Muscle layer of colon (tissue), 2 donors: Measurements from ENCODE around the gene ITGA2.
A peak's percentile ranks its signal among the peaks of the same experiment; 100 is the strongest.

ENCODE experiments used
- H3K27ac ChIP-seq: one replicate; pipeline ENCODE4 v1.7.0; 2013; ENCODE audit warnings: low read depth, mild to moderate bottlenecking, low read length, moderate library complexity
- H3K27me3 ChIP-seq, 2 donors: one replicate each; pipeline ENCODE4 v1.7.0; 2013; ENCODE audit warnings: low read length in 2 of 2, mild to moderate bottlenecking in 2 of 2; ENCODE audit not compliant: insufficient read depth in 2 of 2, control insufficient read depth in 1 of 2
- H3K36me3 ChIP-seq: one replicate; pipeline ENCODE4 v1.7.0; 2013; ENCODE audit warnings: mild to moderate bottlenecking, low read length; ENCODE audit not compliant: insufficient read depth
- H3K4me1 ChIP-seq: one replicate; pipeline ENCODE4 v1.7.0; 2013; ENCODE audit warnings: mild to moderate bottlenecking, low read length; ENCODE audit not compliant: insufficient read depth
- H3K4me3 ChIP-seq, 2 donors: one replicate each; pipeline ENCODE4 v1.7.0; 2013; ENCODE audit warnings: low read length in 2 of 2, low read depth in 1 of 2, mild to moderate bottlenecking in 1 of 2, moderate library complexity in 1 of 2
- H3K9ac ChIP-seq: one replicate; pipeline ENCODE4 v1.7.0; 2013; ENCODE audit warnings: low read length
- H3K9me3 ChIP-seq: one replicate; pipeline ENCODE4 v1.7.0; 2013; ENCODE audit warnings: mild to moderate bottlenecking, low read length
- donor health status: abdominal sarcoma.
- donor health status: Adenocarcinoma of cecum.

Gene ITGA2

DNA sequence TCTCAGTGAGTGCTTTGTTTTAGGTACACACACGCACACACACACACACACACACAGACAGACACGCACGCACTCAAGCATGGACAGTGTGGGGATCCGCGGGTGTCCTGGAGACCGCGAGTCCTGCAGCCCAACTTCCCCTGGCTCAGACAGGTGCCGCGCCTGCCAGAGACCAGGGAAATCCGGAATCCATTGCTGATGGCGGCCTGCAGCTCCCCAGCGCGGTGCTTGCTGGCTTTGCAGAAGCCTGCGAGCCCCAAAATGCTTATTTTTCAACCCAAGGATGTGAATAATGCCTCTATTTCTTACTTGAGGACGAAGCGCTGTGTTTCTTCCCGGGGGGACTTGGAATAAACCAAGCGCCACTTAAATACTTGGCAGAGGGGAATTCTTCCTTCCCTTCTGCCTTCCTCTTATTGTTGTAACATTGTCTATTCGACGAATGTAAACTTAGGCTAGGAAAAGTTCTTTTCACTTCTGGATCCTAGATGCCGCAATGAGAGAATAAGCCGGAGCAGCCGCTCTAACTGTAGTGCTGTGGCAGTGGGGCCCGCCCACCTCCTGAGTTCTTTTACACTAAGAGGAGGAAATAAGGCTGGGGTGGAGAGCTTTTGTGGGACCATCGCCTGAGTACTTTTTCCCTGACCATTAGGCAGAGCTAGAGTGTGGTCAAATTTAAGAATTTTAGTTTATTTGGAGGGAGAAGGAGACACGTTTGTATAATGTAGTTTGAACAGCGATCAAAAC lies 802 bp downstream of the ITGA2 start:
- Histone ChIP-seq H3K4me3 (peak overlapping the region; percentile 39 to 72), H3K4me1 (peaks cover 8% of the 10 kb centered on the region), H3K27me3 (peaks cover 4 to 6% of the 10 kb centered on the region in 2 donors), H3K9me3 (no peaks in the 10 kb centered on the region), H3K36me3 (no peaks in the 10 kb centered on the region), H3K27ac (no peak overlapping the region), H3K9ac (no peak overlapping the region)

DNA sequence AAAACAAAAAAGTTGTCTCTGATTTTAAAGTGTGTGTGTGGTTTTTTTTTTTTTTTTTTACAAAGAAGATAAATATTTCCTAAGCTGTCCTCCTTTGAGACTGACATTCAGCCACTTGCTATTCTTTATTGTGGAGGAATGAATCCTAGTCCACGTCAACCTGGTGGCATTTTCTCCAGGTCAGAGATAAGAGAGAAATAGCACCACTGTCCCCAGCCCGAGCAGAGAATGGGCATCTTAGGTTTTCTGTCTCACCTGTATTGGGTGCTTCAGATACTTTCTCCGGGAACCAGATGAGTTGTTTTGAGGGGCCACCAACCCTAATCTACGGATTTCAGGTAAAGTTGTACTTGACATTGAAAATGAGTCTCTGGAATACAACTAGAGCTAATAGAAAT lies 1.4 kb downstream of the ITGA2 start:
- H3K9ac ChIP-seq, result no peak overlapping the region
- H3K4me3 ChIP-seq, result no peak overlapping the region

DNA sequence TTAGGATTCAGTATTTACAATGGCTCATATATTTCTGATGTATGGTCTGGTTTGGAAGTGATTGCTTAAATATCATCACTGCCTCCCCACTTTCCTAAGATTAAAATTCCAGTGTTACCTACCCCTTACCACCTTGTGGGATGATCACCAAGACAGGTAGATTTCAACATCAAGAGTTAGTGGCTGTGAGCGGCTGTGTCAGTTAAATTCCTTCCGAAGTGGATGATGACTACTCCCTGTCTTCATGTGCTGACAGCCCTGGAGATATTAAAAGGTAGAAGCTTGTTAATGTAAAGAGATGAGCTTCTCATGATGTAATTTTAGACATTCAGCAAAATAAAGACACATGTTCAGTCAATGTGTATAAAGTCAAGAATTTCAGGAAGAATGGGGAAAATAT lies 4.2 kb downstream of the ITGA2 start:
- H3K9me3 ChIP-seq, result no peaks in the 10 kb centered on the region
- peaks cover 8% of the 10 kb centered on the region for H3K4me1 ChIP-seq
- no peak overlapping the region for H3K9ac ChIP-seq
- H3K27ac ChIP-seq, result no peak overlapping the region
- peaks cover 4 to 6% of the 10 kb centered on the region in 2 donors for H3K27me3 ChIP-seq
- H3K36me3 ChIP-seq, result no peaks in the 10 kb centered on the region
- no peak overlapping the region for H3K4me3 ChIP-seq

More for the DNA sequence above, 1.4 kb downstream of the ITGA2 start:
- no peaks in the 10 kb centered on the region for H3K36me3 ChIP-seq
- H3K4me1 ChIP-seq, result peaks cover 8% of the 10 kb centered on the region
- H3K27me3 ChIP-seq, result peaks cover 4 to 6% of the 10 kb centered on the region in 2 donors
- H3K9me3 ChIP-seq, result no peaks in the 10 kb centered on the region
- no peak overlapping the region for H3K27ac ChIP-seq

DNA sequence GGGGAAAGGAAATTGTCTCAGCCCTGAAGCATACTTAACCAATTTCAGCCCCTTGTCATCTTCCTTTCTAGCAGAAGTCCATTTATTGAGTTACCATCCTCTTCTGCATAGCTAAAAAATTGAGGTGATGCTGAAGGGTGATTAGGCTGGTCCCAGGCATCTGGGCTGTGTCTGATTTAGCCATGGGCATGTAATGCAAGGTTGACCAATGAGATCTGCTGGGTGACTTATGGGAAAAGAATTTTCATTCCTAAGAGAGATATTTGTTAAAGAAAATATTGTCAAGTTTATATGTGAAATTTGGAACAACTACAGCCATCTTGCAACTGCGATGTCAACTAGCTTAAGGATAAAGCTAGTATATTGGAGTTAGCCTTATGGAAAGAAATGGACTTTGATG lies 5.1 kb downstream of the ITGA2 start:
- Histone ChIP-seq H3K9ac (no peak overlapping the region), H3K27ac (no peak overlapping the region), H3K4me1 (peaks cover 8% of the 10 kb centered on the region), H3K36me3 (no peaks in the 10 kb centered on the region), H3K9me3 (no peaks in the 10 kb centered on the region), H3K4me3 (no peak overlapping the region), H3K27me3 (peaks cover 4 to 6% of the 10 kb centered on the region in 2 donors)

DNA sequence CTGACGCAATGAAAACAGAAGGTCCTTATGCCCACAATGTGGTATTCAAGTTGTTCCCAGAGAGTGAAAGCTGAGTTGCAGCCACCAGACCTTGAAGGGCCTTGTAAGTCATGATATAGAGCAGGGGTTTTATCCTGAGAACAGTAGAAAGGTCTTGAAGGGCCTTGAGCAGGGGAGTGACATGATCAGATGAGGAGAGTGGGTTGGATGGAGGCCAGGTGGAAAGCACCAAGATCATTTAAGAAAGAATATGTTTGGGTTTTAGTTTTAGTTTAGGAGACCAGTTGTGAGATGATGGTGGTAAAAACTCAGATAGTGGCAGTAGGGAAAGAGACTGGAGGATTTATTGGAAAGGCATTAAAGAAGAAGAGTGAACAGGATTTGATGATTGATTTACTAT lies 5.9 kb downstream of the ITGA2 start:
- Histone ChIP-seq H3K27ac (no peak overlapping the region), H3K9ac (no peak overlapping the region), H3K4me3 (no peak overlapping the region), H3K36me3 (no peaks in the 10 kb centered on the region), H3K27me3 (peaks cover under 1 to 4% of the 10 kb centered on the region in 2 donors), H3K4me1 (peaks cover 7% of the 10 kb centered on the region), H3K9me3 (no peaks in the 10 kb centered on the region)

DNA sequence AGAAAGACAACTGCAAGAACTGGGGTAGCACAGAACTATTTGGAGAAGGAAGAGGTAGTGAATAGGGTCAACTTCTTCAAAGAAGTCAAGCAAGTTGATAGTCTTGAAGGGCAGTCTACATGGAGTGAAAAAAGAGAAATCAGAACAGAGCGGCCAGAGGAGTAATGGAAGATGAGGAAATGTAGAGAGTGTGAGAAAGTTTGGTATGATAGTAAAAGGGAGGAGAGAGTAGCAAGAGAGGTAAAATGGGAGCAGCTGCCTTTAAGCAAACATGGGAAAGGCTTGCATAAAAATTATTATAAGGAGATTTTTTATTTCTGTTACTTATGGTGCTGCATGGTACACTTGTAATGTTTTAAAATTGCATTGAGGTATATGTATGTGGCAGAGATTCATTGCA lies 6.8 kb downstream of the ITGA2 start:
- Histone ChIP-seq H3K36me3 (no peaks in the 10 kb centered on the region), H3K9me3 (no peaks in the 10 kb centered on the region), H3K27me3 (peaks cover 0 to 1% of the 10 kb centered on the region in 2 donors), H3K4me1 (no peaks in the 10 kb centered on the region), H3K4me3 (no peak overlapping the region), H3K9ac (no peak overlapping the region), H3K27ac (no peak overlapping the region)

DNA sequence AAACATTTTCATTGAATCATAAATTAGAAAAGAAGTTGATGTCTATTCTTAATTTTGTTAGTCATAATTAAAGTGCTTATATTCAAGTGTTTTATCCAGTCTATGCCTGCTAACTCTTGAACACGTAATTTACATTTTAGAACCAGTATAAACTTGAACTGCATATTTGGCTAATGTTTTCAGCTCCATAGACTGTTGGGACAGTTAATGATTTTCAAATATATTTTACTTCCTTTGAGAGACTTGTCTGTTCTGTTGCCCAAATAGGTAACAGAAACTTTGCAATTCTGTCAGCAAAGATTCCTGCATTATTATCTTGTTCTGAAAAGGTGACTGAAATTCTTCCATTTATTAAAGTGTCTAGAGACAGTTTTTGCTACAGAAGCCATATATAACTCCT lies 7.8 kb downstream of the ITGA2 start:
- H3K9me3 ChIP-seq, result no peaks in the 10 kb centered on the region
- no peak overlapping the region for H3K9ac ChIP-seq
- H3K27me3 ChIP-seq, result no peaks in the 10 kb centered on the region
- no peaks in the 10 kb centered on the region for H3K4me1 ChIP-seq
- no peak overlapping the region for H3K4me3 ChIP-seq
- H3K36me3 ChIP-seq, result no peaks in the 10 kb centered on the region
- no peak overlapping the region for H3K27ac ChIP-seq

DNA sequence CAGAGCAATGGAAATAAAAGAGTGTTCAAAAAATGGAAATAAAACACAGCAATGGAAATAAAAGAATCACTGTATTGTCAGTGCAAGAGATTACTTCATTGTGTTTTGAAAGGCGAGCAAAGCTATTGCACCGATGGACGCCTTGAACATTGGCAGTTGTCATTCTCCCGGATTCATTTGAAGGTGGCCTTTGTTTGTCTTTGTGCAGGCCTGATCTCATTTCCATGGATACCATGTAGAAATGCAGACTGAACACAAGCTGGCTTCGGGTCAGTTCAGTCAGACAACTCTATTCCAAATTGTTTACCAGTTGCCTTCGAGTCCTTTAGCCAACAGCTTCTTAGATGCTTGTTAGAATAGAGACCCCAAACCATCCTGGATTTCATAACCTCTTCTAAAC lies 8.3 kb downstream of the ITGA2 start:
- Histone ChIP-seq H3K27me3 (no peaks in the 10 kb centered on the region), H3K4me3 (no peak overlapping the region), H3K4me1 (no peaks in the 10 kb centered on the region), H3K36me3 (no peaks in the 10 kb centered on the region), H3K27ac (no peak overlapping the region), H3K9me3 (no peaks in the 10 kb centered on the region), H3K9ac (no peak overlapping the region)

DNA sequence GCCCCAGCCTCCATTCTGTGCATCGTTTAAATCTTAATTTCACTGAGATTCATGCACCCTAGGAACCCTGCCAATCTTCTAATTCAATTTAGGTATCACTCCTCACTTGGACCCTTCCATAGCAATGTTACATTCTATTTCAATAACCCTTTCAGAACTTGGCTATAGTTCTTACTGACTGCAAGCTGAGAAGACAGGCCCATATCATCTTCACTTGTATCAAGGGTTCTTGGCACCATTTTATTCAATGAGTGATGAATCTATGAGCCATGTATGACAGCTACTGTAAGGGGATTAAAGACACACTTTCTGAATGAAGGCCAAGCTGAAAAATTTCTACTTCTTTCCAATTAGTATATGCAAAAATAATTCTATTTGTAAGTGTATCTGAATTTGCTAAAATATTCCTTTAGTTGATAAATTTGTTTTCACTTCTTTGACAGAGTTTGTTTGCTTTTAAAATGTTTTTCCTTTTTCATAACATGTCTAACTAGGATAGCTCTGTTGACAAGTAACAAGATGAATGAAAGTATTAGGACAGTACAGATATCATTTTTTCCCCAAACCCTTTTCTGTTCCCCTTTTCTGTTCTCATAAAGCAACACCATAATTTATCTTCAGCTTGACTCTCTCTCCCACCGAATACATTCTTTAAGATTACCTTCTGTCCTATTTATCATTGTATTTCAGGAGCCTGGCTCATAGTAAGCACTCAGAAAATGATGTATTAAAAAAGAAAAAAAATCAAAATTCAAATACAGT lies 9.6 kb downstream of the ITGA2 start:
- Histone ChIP-seq H3K27ac (no peak overlapping the region), H3K9ac (no peak overlapping the region)

DNA sequence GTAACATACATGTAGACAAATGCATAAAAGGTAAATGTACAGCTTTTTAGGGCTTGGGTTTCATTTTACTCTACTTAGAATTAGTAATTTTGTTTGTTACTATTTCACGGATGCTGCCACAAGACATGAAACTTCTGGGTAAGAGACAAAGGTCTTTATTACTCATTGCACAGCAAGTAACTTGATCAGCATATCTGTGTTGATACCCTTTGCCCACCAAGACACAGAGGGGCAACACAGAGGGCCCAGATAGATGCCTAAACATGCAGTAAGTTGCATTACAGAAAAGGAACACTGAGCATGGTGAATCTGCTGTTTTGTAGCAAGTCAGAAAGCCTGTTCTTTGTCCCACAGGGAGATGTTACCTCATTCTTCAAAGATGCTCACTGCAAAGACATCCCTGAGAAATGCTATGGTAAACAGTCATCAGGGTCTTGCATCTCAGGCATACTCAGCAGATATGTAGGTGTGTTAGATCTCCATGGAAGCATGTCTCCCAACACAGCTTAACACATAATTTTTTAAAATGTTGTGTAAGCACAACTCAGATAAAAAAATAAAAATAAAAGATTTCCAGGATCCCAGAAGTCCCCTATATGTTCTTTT lies 10.3 kb downstream of the ITGA2 start:
- Histone ChIP-seq H3K4me3 (no peak overlapping the region), H3K36me3 (no peaks in the 10 kb centered on the region), H3K9ac (no peak overlapping the region), H3K27ac (no peak overlapping the region), H3K9me3 (no peaks in the 10 kb centered on the region), H3K27me3 (no peaks in the 10 kb centered on the region), H3K4me1 (no peaks in the 10 kb centered on the region)

More for the DNA sequence above, 9.6 kb downstream of the ITGA2 start:
- no peak overlapping the region for H3K4me3 ChIP-seq
- no peaks in the 10 kb centered on the region for H3K9me3 ChIP-seq
- H3K27me3 ChIP-seq, result no peaks in the 10 kb centered on the region
- no peaks in the 10 kb centered on the region for H3K4me1 ChIP-seq
- H3K36me3 ChIP-seq, result no peaks in the 10 kb centered on the region

DNA sequence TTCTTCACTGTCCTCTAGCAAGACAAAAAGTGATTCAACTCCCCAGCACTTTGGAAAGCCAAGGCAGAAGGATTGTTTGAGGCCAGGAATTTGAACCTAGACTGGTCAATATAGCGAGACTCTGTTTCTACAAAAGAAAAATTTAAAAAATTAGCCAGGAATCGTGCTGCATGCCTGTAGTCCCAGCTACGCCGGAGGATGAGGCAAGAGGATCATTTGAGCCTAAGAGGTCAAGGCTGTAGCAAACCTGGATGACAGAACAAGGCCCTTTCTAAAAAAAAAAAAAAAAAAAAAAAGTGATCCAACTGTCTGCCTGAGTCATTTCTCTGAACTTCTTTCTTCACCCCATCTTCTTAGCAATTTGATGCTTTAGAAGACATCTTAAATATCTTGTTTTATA lies 12.4 kb downstream of the ITGA2 start:
- H3K27me3 ChIP-seq, result no peaks in the 10 kb centered on the region
- H3K4me1 ChIP-seq, result no peaks in the 10 kb centered on the region
- no peaks in the 10 kb centered on the region for H3K36me3 ChIP-seq
- H3K4me3 ChIP-seq, result no peak overlapping the region
- no peaks in the 10 kb centered on the region for H3K9me3 ChIP-seq
- H3K27ac ChIP-seq, result no peak overlapping the region
- no peak overlapping the region for H3K9ac ChIP-seq
